IMR-90 (cell line): ENCODE measurements around the gene ST7. TPM values are rescaled to one million over a fixed set of nuclear protein-coding genes. Genes with fewer than 3 reads are reported as not detected.

Source experiments
- ATAC-seq: fragments of 200-7000 bp; cut with Tn5 transposase; 2 replicates; pipeline ENCODE4 v1.9.1; 2020; ENCODE audit warnings: low read depth, mild to moderate bottlenecking, moderate library complexity
- BruUV-seq: library from RNA; stranded (reverse); fragments of 400-500 nt; replicated peaks from 2 replicates; lab custom pipeline; 2021; lab: Mats Ljungman, UMichigan
- CTCF ChIA-PET: fragments of 300-600 bp; formaldehyde crosslinking; extraction: SDS; loops from one replicate; lab custom pipeline; 2021; ENCODE audit warnings: antibody characterized with exemption; lab: Yijun Ruan, JAX
- POLR2A ChIA-PET: fragments of 300-600 bp; sonication (Branson Sonifier 250); formaldehyde crosslinking; loops from one replicate; lab custom pipeline; 2022; ENCODE audit warnings: antibody characterized with exemption; ENCODE audit not compliant: unreplicated experiment; lab: Charles Lee
- DNase-seq: peaks from one replicate; pipeline ENCODE4 v3.0.0; 2013
- H2AFZ ChIP-seq: replicated peaks from 2 replicates; pipeline ENCODE3; 2013; ENCODE audit warnings: low read length, mild to moderate bottlenecking; ENCODE audit not compliant: poor library complexity
- H2AK5ac ChIP-seq: 2 replicates; pipeline ENCODE4 v1.6.1; 2013; ENCODE audit warnings: low read depth, low read length, inconsistent platforms
- H2AK9ac ChIP-seq: replicated peaks from 2 replicates; pipeline ENCODE3; 2013; ENCODE audit warnings: mild to moderate bottlenecking, low read depth, low read length, moderate library complexity; ENCODE audit not compliant: poor library complexity
- H2BK120ac ChIP-seq: 2 replicates; pipeline ENCODE4 v1.6.1; 2013; ENCODE audit warnings: low read depth, low read length, inconsistent platforms
- H2BK15ac ChIP-seq: 3 replicates; pipeline ENCODE4 v1.6.1; 2013; ENCODE audit warnings: low read depth, low read length, inconsistent platforms
- H2BK20ac ChIP-seq: 2 replicates; pipeline ENCODE4 v1.6.1; 2013; ENCODE audit warnings: low read depth, mild to moderate bottlenecking, inconsistent platforms, low read length, moderate library complexity
- H2BK5ac ChIP-seq: 2 replicates; pipeline ENCODE4 v1.6.1; 2013; ENCODE audit warnings: mild to moderate bottlenecking, low read depth, low read length, inconsistent platforms; ENCODE audit not compliant: poor library complexity, severe bottlenecking
- H3K14ac ChIP-seq: replicated peaks from 2 replicates; pipeline ENCODE4 v1.6.1; 2013; ENCODE audit warnings: low read depth, low read length, inconsistent platforms
- H3K18ac ChIP-seq: 2 replicates; pipeline ENCODE4 v1.6.1; 2013; ENCODE audit warnings: low read depth, low read length, control low read depth
- H3K23ac ChIP-seq: 2 replicates; pipeline ENCODE4 v1.6.1; 2013; ENCODE audit warnings: low read depth, low read length, inconsistent platforms
- H3K27ac ChIP-seq: 2 replicates; pipeline ENCODE4 v1.5.1; 2013; ENCODE audit warnings: mild to moderate bottlenecking, control low read depth, low read length; ENCODE audit not compliant: insufficient read depth
- H3K27me3 ChIP-seq: 2 replicates; pipeline ENCODE4 v1.6.1; 2013; ENCODE audit warnings: low read length; ENCODE audit not compliant: control insufficient read depth, insufficient read depth
- H3K36me3 ChIP-seq: 2 replicates; pipeline ENCODE4 v1.6.1; 2013; ENCODE audit warnings: low read length, mixed read lengths; ENCODE audit not compliant: control insufficient read depth, insufficient read depth
- H3K4ac ChIP-seq: 2 replicates; pipeline ENCODE4 v1.6.1; 2013; ENCODE audit warnings: low read depth, low read length, inconsistent platforms
- H3K4me1 ChIP-seq: 2 replicates; pipeline ENCODE4 v1.6.1; 2013; ENCODE audit warnings: low read length, mixed read lengths; ENCODE audit not compliant: control insufficient read depth, insufficient read depth
- H3K4me2 ChIP-seq: 2 replicates; pipeline ENCODE4 v1.6.1; 2013; ENCODE audit warnings: low read depth, mild to moderate bottlenecking, control low read depth, low read length, moderate library complexity
- H3K4me3 ChIP-seq: 2 replicates; pipeline ENCODE4 v1.5.1; 2013; ENCODE audit warnings: low read depth, mild to moderate bottlenecking, control low read depth, low read length, moderate library complexity; ENCODE audit not compliant: insufficient read depth
- H3K56ac ChIP-seq: 2 replicates; pipeline ENCODE4 v1.6.1; 2013; ENCODE audit warnings: low read length, inconsistent platforms; ENCODE audit not compliant: insufficient read depth; ENCODE audit errors: extremely low read depth
- H3K79me1 ChIP-seq, 2 experiments: 2 replicates each; pipeline ENCODE4 v1.6.1; 2013; ENCODE audit warnings: low read length in 2 of 2, inconsistent platforms in 1 of 2, low read depth in 1 of 2
- H3K9ac ChIP-seq: 2 replicates; pipeline ENCODE4 v1.6.1; 2013; ENCODE audit warnings: low read depth, low read length, control low read depth
- H3K9me1 ChIP-seq: 2 replicates; pipeline ENCODE4 v1.6.1; 2013; ENCODE audit warnings: low read length, inconsistent platforms; ENCODE audit not compliant: insufficient read depth
- H3K9me3 ChIP-seq: 2 replicates; pipeline ENCODE4 v1.6.1; 2013; ENCODE audit warnings: low read length; ENCODE audit not compliant: control insufficient read depth, insufficient read depth
- H4K20me1 ChIP-seq: 2 replicates; pipeline ENCODE4 v1.6.1; 2013; ENCODE audit warnings: low read length, inconsistent platforms; ENCODE audit not compliant: insufficient read depth
- H4K5ac ChIP-seq: 2 replicates; pipeline ENCODE4 v1.6.1; 2013; ENCODE audit warnings: mild to moderate bottlenecking, low read depth, low read length, control low read depth
- H4K8ac ChIP-seq, 2 experiments: 2 replicates each; pipeline ENCODE4 v1.6.1; 2013; ENCODE audit warnings: low read depth in 2 of 2, low read length in 2 of 2, control low read depth in 1 of 2, inconsistent platforms in 1 of 2
- H4K91ac ChIP-seq: 2 replicates; pipeline ENCODE4 v1.6.1; 2013; ENCODE audit warnings: low read depth, low read length, inconsistent platforms; ENCODE audit not compliant: insufficient read depth
- CEBPB ChIP-seq: IDR thresholded peaks from 2 replicates; pipeline ENCODE4 v1.6.1; 2012; ENCODE audit warnings: low read depth, low read length, improper control_type of control experiment
- USF2 ChIP-seq: fragments of 150-350 bp; IDR thresholded peaks from 2 replicates; pipeline ENCODE4 v1.6.1; 2017; ENCODE audit warnings: mild to moderate bottlenecking, antibody characterized with exemption, low read length, low read depth
- WGBS, 2 experiments: methylation state at CpG; one replicate each; pipeline versions ENCODE4 v1.1.5 to v1.1.7; 2013; ENCODE audit warnings: missing lambda C conversion rate in 2 of 2; ENCODE audit not compliant: insufficient read length in 1 of 2; ENCODE audit errors: extremely low coverage in 2 of 2; 5-methylcytosine and 5-hydroxymethylcytosine counted together
- dilution Hi-C: fragments of 300-500 bp; cut with HindIII; formaldehyde crosslinking; loops from one replicate; pipeline ENCODE4 v1.14.3; 2018; ENCODE audit warnings: low sequenced_read_pairs; ENCODE audit not compliant: unreplicated experiment
- in situ Hi-C: fragments of 300-500 bp; cut with MboI; formaldehyde crosslinking; loops from 3 replicates; pipeline ENCODE4 v1.14.3; 2019; ENCODE audit warnings: low sequenced_read_pairs, inconsistent platforms, mixed read lengths
- intact Hi-C: fragments of 100-400 bp; cut with micrococcal nuclease; formaldehyde crosslinking; loops from 2 replicates; pipeline ENCODE4 v1.10.0; 2022
- polyA plus RNA-seq, 3 experiments: library from polyadenylated mRNA; depleted of rRNA; stranded (reverse); fragments of >200 nt; gene quantifications; 2 replicates each; pipeline ENCODE4 v1.2.3, GENCODE V29; 2012; ENCODE audit warnings: low replicate concordance in 1 of 3
- total RNA-seq: library from RNA; depleted of rRNA; stranded (reverse); fragments of >200 nt; gene quantifications from 2 replicates; pipeline ENCODE4 v1.2.3, GENCODE V29; 2012

The ST7 gene
- total and polyA plus RNA-seq, 2 of the 4 experiments (the other 2 are of a cell fraction): 18.6 to 26.0 TPM

GRCh38 chr7:116969371-116969902 is 16.1 kb downstream of the ST7 start:
- Histone ChIP-seq H3K27me3 (no peaks in the 10 kb centered on the region), H3K9ac (no peak overlapping the region), H2BK20ac (no peak overlapping the region), H3K36me3 (no peaks in the 10 kb centered on the region), H2BK5ac (no peak overlapping the region), H4K5ac (no peak overlapping the region), H4K8ac (no peak overlapping the region), H3K79me1 (peaks cover 28 to 47% of the 10 kb centered on the region in 2 experiments), H4K91ac (no peak overlapping the region), H3K56ac (no peak overlapping the region), H3K4ac (no peak overlapping the region), H3K9me1 (peaks cover 3% of the 10 kb centered on the region; the same call in 1 of the 2 replicates), H2BK15ac (no peak overlapping the region), H4K20me1 (peaks cover 9% of the 10 kb centered on the region; the same call in 1 of the 2 replicates), H3K14ac (peak overlapping the region; percentile 65), H3K18ac (no peak overlapping the region), H3K27ac (no peak overlapping the region), H3K4me3 (no peak overlapping the region), H2BK120ac (no peak overlapping the region), H2AFZ (no peak overlapping the region), H3K4me1 (peaks cover 2% of the 10 kb centered on the region; the same call in 1 of the 2 replicates), H2AK9ac (no peak overlapping the region), H3K9me3 (no peaks in the 10 kb centered on the region), H3K4me2 (no peak overlapping the region), H3K23ac (peak overlapping the region; percentile 29; the same call in 1 of the 2 replicates), H2AK5ac (no peak overlapping the region)
- BruUV-seq: no TSS peak
- dilution Hi-C loops: no loop called here
- intact Hi-C loops: no loop called here
- ATAC-seq (no peak), DNase-seq (no peak)
- TF ChIP-seq CEBPB: no peak
- TF ChIP-seq USF2: no peak
- WGBS, 2 experiments: no CpG with 5 or more reads among the region's 3 CpGs
- ChIA-PET POLR2A (no interaction called here), CTCF (no interaction called here)
- in situ Hi-C loops: no loop called here
